CD4-positive, alpha-beta T cell (primary cell): ENCODE measurements around the gene MYL10. TPM values are rescaled to one million over a fixed set of nuclear protein-coding genes. Genes with fewer than 3 reads are reported as not detected.

ENCODE experiments used
- ATAC-seq: fragments of 200-7000 bp; cut with Tn5 transposase; one replicate; pipeline ENCODE4 v1.10.0; 2022; ENCODE audit warnings: mild to moderate bottlenecking; ENCODE audit not compliant: poor library complexity
- CTCF ChIA-PET: fragments of 350-600 bp; sonication (Branson Sonifier 250); formaldehyde crosslinking; loops from one replicate; lab custom pipeline; 2021; ENCODE audit warnings: antibody characterized with exemption, inconsistent platforms; lab: Charles Lee
- POLR2A ChIA-PET: fragments of 350-600 bp; sonication (Branson Sonifier 250); formaldehyde crosslinking; loops from one replicate; lab custom pipeline; 2021; ENCODE audit warnings: antibody characterized with exemption, inconsistent platforms; lab: Charles Lee
- DNase-seq, 14 experiments: peaks; one replicate each; pipeline ENCODE4 v3.0.0-alpha.2; 2013 to 2020; ENCODE audit warnings: mixed read lengths in 2 of 14
- H3K27ac ChIP-seq, 2 donors: one replicate each; pipeline versions ENCODE4 v1.5.1 to v1.7.0; 2013; ENCODE audit warnings: low read length in 2 of 2, low read depth in 1 of 2, mild to moderate bottlenecking in 1 of 2
- H3K27me3 ChIP-seq, 2 experiments: 1 replicate in 1 of 2; 2 replicates in 1 of 2; pipeline versions ENCODE4 v1.6.1 to v1.7.0; 2013; ENCODE audit warnings: low read length in 2 of 2, control low read depth in 1 of 2, mild to moderate bottlenecking in 1 of 2, moderate library complexity in 1 of 2; ENCODE audit not compliant: insufficient read depth in 2 of 2, control insufficient read depth in 1 of 2
- H3K36me3 ChIP-seq: one replicate; pipeline ENCODE4 v1.6.1; 2013; ENCODE audit warnings: low read length, control low read depth; ENCODE audit not compliant: insufficient read depth
- H3K4me1 ChIP-seq: one replicate; pipeline ENCODE4 v1.6.1; 2013; ENCODE audit warnings: low read length, control low read depth; ENCODE audit not compliant: insufficient read depth
- H3K4me3 ChIP-seq: one replicate; pipeline ENCODE4 v1.5.1; 2013; ENCODE audit warnings: mild to moderate bottlenecking, low read length, moderate library complexity
- H3K9me3 ChIP-seq, 2 experiments: 1 replicate in 1 of 2; 2 replicates in 1 of 2; pipeline versions ENCODE4 v1.6.1 to v1.7.0; 2013; ENCODE audit warnings: low read length in 2 of 2, mild to moderate bottlenecking in 2 of 2, control low read depth in 1 of 2, moderate library complexity in 1 of 2; ENCODE audit not compliant: control insufficient read depth in 1 of 2, insufficient read depth in 1 of 2
- H3K27ac Mint-ChIP-seq: one replicate; pipeline ENCODE4 v1.8.0; 2020; ENCODE audit warnings: mixed read lengths
- H3K27me3 Mint-ChIP-seq: one replicate; pipeline ENCODE4 v1.8.0; 2021; ENCODE audit warnings: mixed read lengths
- H3K36me3 Mint-ChIP-seq: one replicate; pipeline ENCODE4 v1.8.0; 2021; ENCODE audit warnings: low read depth, mixed read lengths
- H3K4me1 Mint-ChIP-seq: one replicate; pipeline ENCODE4 v1.8.0; 2021; ENCODE audit warnings: low read depth, mixed read lengths
- H3K4me3 Mint-ChIP-seq: one replicate; pipeline ENCODE4 v1.8.0; 2020; ENCODE audit warnings: mild to moderate bottlenecking, mixed read lengths
- H3K9me3 Mint-ChIP-seq: one replicate; pipeline ENCODE4 v1.8.0; 2020; ENCODE audit warnings: mixed read lengths
- CTCF ChIP-seq: fragments of 200-600 bp; IDR thresholded peaks from one replicate; pipeline ENCODE4 v1.8.0; 2022; ENCODE audit warnings: antibody characterized with exemption, mild to moderate bottlenecking
- intact Hi-C, 2 experiments: fragments of 100-400 bp; cut with DNase I in 1 of 2; cut with micrococcal nuclease in 1 of 2; formaldehyde crosslinking; loops; one replicate each; pipeline versions ENCODE4 v1.15.1 to v1.9.0; 2023 to 2025; cut with DNase I, micrococcal nuclease
- total RNA-seq, 174 experiments: library from RNA in 2 of 174; stranded (reverse) in 2 of 174; gene quantifications; one replicate each; pipeline ENCODE4 v1.2.3 and lab custom pipeline; 2021 to 2026

The MYL10 gene
- total RNA-seq, 2 experiments from 2014 or later = not detected

GRCh38 chr7:101596898-101597297 lies 32.2 kb downstream of the MYL10 start:
- Mint-ChIP-seq H3K9me3 (no peaks in the 10 kb centered on the region), H3K36me3 (no peaks in the 10 kb centered on the region)

GRCh38 chr7:101595766-101596537 lies 33.1 kb downstream of the MYL10 start:
- CTCF ChIA-PET = no interaction called here
- ATAC-seq (no peak), DNase-seq (no peak)
- H3K27ac Mint-ChIP-seq = no peak overlapping the region
- H3K9me3 ChIP-seq = no peaks in the 10 kb centered on the region
- intact Hi-C loops = no loop called here
- no peak for TF ChIP-seq CTCF
- H3K4me3 Mint-ChIP-seq = no peak overlapping the region
- H3K36me3 ChIP-seq = no peaks in the 10 kb centered on the region
- no peaks in the 10 kb centered on the region for H3K4me1 Mint-ChIP-seq
- POLR2A ChIA-PET = no interaction called here
- H3K4me1 ChIP-seq = no peaks in the 10 kb centered on the region
- no peaks in the 10 kb centered on the region for H3K36me3 Mint-ChIP-seq
- H3K4me3 ChIP-seq = no peak overlapping the region
- H3K27me3 ChIP-seq = no peaks in the 10 kb centered on the region
- no peaks in the 10 kb centered on the region for H3K9me3 Mint-ChIP-seq
- H3K27ac ChIP-seq = no peak overlapping the region
- no peaks in the 10 kb centered on the region for H3K27me3 Mint-ChIP-seq

More at GRCh38 chr7:101596898-101597297, 32.2 kb downstream of the MYL10 start:
- Histone ChIP-seq H3K36me3 (no peaks in the 10 kb centered on the region), H3K27me3 (no peaks in the 10 kb centered on the region), H3K4me3 (no peak overlapping the region), H3K27ac (no peak overlapping the region), H3K4me1 (no peaks in the 10 kb centered on the region), H3K9me3 (no peaks in the 10 kb centered on the region)
- no peak overlapping the region for H3K27ac Mint-ChIP-seq
- H3K4me1 Mint-ChIP-seq = no peaks in the 10 kb centered on the region
- TF ChIP-seq CTCF = no peak
- H3K4me3 Mint-ChIP-seq = no peak overlapping the region
- ChIA-PET CTCF (no interaction called here), POLR2A (no interaction called here)
- DNase-seq = no peak
- intact Hi-C loops = no loop called here
- no peak for ATAC-seq
- no peaks in the 10 kb centered on the region for H3K27me3 Mint-ChIP-seq

GRCh38 chr7:101595246-101595645 lies 33.9 kb downstream of the MYL10 start:
- no peaks in the 10 kb centered on the region for H3K27me3 Mint-ChIP-seq

More at GRCh38 chr7:101595246-101595645, 33.9 kb downstream of the MYL10 start:
- intact Hi-C loops = no loop called here
- no peaks in the 10 kb centered on the region for H3K4me1 Mint-ChIP-seq
- Histone ChIP-seq H3K4me3 (no peak overlapping the region), H3K9me3 (no peaks in the 10 kb centered on the region), H3K27me3 (no peaks in the 10 kb centered on the region), H3K36me3 (no peaks in the 10 kb centered on the region), H3K4me1 (no peaks in the 10 kb centered on the region), H3K27ac (no peak overlapping the region)
- H3K27ac Mint-ChIP-seq = no peak overlapping the region
- ATAC-seq (no peak), DNase-seq (no peak)
- no peak overlapping the region for H3K4me3 Mint-ChIP-seq
- ChIA-PET POLR2A (no interaction called here), CTCF (no interaction called here)
- TF ChIP-seq CTCF = no peak
- no peaks in the 10 kb centered on the region for H3K36me3 Mint-ChIP-seq
- H3K9me3 Mint-ChIP-seq = no peaks in the 10 kb centered on the region
